M059J (cell line): Measurements from ENCODE around the gene EHBP1L1. TPM values are rescaled to one million over a fixed set of nuclear protein-coding genes. Genes with fewer than 3 reads are reported as not detected.

Experiments
- DNase-seq: peaks from one replicate; pipeline ENCODE4 v3.0.0-alpha.2; 2012; ENCODE audit warnings: low read depth
- total RNA-seq: library from RNA; depleted of rRNA; stranded (reverse); fragments of >200 nt; shearing (Covaris generic); gene quantifications from 2 replicates; pipeline ENCODE4 v1.2.3, GENCODE V29; 2014; rRNA removed

Gene EHBP1L1
- 2.0 and 9.3 TPM in 2 replicates for total RNA-seq

DNA sequence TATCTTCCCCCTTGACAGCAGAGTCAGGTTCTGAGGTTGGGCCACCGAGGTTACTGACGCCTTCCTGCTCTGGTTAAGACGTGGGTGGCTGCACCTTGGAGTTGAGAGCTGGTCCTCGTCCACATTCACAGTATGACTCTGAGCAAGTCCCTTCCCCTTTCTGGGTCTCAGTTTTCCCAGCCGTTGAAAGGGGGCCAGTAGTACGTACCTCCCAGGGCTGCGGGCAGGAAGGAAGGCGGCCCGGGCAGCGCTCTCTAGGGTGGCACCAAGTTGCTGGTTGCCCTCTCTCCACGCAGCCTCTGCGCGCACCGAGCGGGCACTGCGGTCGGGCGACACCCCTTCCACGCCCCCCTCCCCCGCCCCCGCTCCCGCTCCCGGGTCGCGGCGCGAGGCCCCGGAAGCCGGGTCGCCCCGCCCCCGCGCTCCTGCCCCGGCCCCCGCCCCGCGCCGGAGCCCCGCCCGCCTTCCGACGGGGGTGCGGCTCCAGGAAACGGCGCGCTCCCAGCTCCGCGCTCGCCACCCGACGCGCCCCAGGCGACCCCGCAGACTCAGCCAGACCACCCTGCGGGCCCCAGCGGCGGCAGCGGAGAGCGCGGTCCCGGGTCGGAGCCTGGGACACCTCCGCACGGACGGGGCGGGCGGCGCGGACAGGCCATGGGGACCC is at the start of gene EHBP1L1:
Gene EHBP1L1, plus strand, starts transcription at position 486 of the 664 bp plus-strand sequence. CDS start 250 bp downstream, outside the sequence.
- DNase-seq, result no peak

DNA sequence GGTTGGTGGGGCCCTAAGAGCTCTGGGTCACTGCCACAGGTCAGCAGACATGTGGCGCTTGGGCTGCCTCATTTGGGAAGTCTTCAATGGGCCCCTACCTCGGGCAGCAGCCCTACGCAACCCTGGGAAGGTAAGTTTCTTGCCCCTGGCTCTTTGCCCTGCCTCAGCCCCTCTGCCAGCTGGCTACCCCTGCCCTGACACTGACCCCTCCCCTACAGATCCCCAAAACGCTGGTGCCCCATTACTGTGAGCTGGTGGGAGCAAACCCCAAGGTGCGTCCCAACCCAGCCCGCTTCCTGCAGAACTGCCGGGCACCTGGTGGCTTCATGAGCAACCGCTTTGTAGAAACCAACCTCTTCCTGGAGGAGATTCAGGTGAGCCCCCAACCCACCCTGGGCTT is 49.1 kb upstream of the EHBP1L1 start:
- no peak for DNase-seq

DNA sequence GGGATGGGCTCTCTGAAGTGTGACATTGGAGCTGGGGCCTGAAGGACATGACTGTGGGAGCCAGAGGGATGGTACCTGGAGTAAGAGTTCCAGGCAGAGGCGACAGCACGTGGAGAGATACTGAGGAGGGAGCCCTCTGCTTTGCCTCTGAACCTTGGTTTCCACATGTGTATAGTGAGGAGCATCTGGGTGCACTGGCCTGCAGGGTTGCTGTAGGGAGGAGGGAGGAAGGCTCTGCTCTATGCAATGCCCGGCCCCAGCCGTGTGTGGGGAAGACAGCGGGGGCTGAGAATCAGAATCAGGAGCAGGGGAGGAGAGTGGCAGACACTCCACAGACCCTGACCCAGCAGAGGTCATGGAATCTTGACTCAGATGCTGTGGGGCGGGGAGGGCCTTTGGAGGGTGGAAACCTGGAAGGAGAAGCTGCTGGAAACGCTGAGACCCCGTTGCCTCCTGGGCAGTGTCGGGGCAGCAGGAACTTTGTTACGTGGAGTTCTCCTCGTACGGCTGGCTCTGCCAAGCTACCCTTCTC is 47.0 kb upstream of the EHBP1L1 start:
- no peak for DNase-seq

DNA sequence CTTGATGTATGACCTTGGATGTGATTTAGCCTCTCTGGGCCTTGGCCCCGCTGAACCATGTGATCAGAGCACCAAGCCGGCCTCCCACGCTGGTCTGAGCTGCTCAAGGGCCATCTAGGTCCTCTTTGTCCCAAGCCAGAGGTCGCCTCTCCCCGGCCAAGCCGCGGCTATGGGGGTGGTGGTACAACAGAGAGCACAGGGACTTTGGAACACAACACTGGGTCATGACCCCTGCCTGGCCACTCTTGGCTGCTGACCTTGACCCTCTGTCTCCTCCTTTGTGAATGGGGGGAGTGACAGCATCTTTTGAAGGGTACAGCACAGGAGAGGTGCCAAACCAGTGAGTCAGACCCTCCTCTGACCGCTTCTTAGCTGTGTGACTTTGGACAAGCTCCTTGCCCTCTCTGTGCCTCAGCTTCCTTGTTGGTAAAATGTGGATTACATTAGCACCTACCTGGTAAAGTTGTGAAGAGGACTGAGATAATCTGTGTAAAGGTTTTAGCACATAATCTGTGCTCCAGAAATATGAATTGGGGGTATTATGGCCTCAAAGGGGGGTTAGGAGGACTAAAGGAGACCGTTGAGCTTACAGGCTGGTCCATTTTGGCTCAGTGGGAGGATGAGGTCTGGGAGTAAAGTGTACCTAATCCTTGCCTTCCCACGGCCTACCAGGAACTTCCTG is 46.2 kb upstream of the EHBP1L1 start:
- DNase-seq, result no peak

DNA sequence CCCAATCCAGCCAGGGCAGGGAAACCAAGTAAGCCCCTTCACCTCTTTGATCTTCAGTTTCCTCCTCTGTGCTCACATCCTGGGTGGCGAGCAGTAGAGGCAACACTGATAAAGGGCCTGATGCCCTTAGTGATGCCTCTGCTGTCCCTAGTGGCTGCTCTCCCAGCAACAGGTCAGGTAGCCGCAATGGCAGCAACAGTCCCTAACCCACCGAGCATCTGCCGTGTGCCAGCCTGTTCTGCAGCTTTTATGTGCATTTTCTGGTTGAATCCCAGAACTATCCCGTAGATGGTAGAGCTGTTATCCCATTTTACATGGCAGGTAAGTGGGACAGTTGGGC is 45.7 kb upstream of the EHBP1L1 start:
- DNase-seq, result no peak

DNA sequence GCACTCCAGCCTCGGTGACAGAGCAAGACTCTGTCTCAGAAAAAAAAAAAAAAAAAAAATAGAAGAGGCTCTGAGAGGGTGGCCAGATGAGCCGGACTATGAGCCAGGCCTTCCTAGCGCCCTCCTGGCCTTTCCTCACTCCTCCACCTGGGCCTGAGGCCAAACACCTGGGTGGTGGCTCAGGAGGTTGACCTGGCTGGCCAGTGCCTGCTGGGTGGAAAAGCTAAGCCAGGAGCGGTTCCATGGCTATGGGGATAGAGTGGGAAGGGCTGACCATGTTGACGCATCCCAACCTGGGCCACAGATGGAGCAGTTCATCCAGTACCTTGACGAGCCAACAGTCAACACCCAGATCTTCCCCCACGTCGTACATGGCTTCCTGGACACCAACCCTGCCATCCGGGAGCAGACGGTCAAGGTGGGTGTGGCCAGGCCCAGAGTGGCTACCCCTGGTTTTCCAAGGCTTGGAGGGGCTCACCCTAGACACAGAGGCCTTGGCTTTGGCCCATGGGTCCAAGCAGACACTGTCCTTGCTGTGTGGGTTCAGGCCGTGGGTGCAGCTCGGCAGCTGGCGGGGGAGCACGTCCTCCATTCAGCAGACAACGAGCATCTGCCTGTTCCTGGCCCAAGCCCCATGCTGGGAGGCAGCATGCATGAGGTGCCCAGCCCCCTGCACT is 43.3 kb upstream of the EHBP1L1 start:
- no peak for DNase-seq

DNA sequence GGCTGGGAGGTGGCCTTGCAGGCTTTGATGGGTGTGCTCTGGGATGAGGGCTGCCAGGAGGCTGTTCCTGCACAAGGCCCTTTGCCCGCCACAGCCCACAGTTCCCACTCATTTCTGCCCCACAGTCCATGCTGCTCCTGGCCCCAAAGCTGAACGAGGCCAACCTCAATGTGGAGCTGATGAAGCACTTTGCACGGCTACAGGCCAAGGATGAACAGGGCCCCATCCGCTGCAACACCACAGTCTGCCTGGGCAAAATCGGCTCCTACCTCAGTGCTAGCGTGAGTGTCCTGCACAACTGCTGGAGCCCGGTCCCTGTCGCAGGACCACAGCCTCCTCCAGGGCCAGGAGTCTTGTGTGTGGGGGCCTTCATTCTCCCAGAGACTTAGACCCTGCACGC is 40.8 kb upstream of the EHBP1L1 start:
- DNase-seq, result no peak

DNA sequence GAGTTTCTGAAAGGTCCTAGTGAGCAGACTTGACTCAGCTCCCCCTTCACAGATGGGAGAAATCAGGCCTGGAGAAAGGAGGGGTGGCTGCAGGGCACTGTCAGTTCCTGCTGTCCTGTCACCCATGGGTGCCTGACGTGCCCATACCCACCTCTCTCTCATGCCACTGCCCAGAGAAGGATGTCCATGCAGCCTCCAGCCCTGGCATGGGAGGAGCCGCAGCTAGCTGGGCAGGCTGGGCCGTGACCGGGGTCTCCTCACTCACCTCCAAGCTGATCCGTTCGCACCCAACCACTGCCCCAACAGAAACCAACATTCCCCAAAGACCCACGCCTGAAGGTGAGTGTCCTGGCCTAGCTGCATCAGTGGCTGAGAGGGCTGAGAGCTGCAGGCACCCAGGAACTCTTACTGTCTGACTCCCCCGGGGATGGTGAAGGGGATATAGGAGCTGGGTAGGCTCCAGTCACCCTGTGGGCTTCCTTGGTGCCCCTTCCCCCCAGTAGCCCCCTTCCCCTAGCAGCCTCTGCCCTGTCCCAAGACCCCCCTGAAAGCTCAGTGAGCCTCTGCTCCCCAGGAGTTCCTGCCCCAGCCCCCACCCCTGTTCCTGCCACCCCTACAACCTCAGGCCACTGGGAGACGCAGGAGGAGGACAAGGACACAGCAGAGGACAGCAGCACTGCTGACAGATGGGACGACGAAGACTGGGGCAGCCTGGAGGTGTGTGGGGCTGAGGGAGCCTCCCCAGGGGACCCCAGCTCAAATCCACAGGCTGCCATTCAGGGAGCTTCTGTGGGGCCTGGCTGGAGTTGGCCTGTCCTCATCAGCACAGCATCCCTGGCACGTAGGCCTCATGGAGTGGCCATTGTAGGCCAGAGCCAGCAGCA is 39.2 kb upstream of the EHBP1L1 start:
- no peak for DNase-seq

DNA sequence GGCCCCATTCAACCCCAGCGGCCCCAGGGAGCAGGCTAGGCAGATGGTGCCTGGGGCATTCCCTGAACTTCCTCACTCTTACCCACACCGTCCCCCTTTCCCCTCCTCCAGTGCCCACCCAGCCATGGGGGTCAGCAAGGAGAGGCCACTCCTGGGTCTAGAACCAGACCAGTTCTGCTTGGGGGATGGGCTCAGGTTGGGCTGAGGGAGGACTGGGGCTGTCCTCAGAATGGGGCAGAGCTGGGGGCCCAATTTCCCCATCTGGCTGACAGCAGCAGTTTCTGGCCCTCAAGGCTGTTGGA is 38.6 kb upstream of the EHBP1L1 start:
- DNase-seq, result no peak

DNA sequence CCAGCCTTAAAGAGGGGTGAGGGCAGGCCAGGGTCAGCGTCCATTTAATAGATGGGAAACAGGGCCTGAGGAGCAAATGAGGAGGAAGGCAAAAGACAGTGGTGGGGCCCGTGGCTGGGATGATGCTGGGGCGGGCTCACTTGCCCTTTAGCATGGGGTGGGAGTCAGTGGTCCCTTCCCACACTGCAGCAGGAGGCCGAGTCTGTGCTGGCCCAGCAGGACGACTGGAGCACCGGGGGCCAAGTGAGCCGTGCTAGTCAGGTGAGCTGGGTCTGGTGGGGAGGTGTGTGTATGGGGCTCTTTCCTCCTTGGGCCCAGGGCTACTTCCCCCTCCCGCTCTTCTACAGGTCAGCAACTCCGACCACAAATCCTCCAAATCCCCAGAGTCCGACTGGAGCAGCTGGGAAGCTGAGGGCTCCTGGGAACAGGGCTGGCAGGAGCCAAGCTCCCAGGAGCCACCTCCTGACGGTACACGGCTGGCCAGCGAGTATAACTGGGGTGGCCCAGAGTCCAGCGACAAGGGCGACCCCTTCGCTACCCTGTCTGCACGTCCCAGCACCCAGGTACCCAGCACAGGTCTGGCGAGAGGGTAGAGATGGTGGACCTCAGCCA is 38.1 kb upstream of the EHBP1L1 start:
- no peak for DNase-seq

DNA sequence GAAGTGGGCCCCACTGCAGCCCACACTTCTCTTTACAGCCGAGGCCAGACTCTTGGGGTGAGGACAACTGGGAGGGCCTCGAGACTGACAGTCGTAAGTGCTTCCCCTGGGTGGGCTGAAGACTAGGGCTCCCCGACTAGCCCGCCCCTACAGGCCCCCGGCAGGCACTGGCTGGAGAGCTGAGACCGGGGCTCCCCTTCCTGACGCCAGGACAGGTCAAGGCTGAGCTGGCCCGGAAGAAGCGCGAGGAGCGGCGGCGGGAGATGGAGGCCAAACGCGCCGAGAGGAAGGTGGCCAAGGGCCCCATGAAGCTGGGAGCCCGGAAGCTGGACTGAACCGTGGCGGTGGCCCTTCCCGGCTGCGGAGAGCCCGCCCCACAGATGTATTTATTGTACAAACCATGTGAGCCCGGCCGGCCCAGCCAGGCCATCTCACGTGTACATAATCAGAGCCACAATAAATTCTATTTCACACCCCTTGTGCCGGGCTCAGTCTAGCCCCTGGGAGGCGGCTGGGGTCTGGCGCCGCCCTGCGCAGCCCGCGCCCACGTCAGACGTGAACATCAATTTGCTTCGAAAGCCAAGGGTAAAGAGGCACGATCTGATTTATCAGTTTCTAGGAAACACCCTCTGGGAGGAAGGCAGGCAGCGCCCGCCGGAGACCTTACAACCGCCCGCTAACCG is 37.5 kb upstream of the EHBP1L1 start:
- DNase-seq, result no peak

DNA sequence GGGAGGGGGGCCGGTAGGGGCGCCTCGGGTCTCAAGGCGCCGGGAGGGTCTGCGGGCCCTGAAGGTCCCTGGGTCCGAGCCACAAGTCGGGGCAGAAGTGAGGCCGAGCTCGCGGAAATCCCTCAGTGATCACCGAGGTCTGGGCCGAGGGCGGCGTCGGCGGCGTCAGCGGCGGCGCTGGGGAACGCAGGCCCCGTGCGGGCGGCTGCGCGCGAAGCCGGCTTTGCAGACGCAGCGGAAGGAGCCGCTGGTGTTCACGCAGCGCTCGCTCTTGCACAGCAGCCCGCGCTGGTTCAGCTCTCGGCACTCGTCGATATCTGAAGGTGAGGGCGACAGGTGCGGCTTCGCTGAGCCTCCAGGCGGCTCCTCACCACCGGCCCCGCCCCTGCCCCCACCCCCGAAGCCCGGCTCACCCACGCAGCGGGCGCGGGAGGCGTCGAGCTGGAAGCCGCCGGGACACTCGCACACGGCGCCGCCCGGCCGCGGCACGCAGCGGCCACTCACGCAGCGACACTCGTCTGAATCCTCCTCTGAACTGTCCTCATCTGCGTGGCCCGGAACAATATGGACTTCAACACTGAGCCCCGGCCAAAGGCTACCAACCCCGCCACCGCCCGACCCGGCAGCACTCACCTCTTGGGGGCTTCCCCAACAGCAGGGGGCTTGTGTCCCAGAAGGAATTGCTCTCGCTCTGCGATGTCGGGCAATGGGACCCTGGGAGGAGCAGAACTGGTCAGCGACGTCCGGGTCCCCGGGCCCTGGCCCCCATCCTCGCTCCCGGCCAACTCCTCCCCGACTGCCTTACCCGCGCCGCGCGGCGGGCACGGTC is 36.7 kb upstream of the EHBP1L1 start:
- DNase-seq, result no peak

DNA sequence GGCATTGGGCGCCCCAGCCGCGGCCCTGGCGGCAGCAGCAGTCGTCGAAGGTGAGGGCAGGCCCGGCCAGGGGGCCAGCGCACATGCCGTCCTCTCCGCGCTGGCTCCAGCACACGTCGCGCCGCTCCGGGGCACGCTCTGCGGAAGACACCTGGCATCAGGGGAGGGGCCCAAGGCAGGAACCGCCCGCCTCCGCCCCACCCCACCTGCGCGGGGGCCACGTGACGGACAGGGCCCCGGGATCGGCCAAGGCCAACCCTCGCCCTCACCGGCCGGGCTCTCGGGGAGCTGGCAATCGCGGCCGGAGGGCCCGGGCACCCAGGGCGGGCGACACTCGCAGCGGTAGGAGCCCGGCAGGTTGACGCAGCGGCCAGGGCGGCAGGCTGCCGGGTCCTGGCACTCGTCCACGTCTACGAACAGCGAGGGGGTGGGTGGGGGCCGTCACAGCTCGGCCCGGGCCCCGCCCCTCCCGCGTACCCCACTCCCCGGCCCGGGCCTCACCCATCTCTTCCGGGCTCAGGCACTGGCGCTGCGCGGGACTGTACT is 36.0 kb upstream of the EHBP1L1 start:
- DNase-seq, result no peak

DNA sequence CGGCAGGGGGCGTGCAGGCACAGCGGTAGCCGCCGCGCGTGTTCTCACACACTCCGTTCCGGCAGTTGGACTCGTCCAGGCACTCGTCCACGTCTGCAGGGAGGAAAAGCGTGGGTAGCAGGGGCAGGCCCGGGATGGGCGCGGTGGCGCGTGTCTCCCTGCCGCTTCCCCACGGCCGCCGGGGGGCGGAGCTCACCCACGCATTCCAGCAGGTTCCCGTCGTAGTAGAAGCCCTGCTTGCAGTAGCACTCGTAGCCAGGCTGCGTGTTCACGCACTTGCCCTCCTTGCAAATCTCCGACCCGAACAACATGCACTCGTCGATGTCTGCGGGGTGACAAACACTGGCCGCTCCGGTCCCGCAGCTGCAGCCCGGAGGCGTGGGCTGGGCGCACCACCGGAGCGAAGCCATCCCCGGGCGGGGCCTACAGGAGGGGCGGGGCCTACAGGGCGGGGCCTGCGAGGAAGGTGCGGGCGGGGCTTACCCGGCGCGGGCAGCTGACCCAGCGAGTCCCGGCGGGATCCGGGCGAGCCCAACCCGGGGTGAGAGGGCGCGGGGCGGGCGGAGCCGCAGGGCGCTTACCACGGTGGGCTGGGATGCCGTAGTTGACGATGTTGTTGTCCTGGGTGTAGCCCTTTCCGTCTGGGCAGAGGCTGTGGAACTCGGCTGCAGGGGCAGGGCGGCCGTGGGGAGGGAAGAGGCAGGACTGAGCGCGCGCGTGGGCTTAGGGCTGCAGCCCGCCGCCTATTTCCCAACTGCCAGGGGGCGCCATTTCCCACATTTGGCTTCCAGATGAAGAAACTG is 35.4 kb upstream of the EHBP1L1 start:
- no peak for DNase-seq

DNA sequence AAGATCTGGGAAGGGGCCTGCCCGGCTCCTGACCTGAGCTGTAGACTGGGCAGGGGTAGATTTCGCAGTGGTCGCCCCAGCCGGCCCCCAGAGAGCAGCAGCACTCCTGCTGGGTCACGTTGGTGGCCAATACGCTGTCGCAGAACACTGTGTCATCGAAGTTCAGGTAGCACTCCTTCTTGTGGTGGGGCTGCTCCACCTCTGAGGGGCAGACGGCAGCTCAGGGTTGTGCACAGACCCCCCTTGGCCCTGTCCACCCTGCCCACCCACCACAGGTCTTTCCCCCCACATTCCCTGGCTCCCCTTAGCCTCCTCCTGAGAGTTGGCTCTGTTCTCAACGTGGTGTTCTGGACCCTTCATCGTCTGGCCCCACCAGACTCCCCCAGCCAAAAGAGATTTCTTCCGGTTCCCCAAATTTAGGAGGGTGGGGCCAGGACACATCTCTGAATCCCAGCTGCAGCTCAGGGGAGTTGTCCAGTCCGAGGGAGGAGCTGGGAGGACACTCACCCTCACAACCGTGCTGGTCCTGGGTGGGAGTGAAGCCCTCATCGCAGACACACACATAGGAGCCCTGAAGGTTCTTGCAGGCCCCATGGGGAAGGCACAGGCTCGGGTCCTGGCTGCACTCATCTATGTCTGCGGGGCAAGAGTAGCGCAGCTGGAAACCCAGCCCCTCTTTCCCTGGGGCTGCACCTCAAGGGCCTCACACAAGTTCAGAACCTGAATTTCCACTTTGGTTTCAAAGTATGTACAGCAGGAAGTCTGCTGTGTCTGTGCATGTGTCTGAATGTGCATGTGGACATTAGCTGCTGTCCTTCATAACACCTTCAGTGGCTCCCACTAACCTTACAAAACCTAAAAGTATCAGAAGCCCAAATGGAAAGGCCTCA is 34.5 kb upstream of the EHBP1L1 start:
- DNase-seq, result no peak

DNA sequence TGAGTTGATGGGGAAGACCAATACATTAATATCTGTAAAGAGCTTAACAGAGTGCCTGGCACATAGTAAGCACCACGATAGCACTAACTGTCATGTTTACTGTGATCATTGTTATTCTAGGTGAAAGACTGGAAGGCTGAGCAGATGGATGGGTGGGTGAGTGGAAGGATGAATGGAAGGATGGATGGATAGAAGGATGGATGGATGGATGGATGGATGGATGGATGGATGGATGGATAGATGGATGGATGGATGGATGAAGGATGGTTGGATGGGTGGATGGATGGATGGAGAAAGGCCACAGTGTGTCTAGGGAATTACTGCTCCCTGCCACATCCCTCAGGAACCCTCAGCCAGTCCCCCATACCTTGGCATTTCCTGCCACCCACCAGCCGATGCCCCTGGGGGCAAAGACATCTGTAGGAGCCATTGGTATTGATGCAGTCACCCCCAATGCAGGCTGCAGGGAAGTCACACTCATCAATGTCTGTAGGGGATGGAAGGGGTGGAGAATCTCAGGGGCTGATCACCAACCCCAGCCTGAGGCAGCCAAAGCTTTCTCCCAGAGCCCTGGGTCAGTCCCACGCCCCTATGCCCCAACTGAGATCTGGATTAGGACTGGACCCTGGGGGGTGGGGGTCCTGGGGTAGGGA is 33.0 kb upstream of the EHBP1L1 start:
- DNase-seq, result no peak

DNA sequence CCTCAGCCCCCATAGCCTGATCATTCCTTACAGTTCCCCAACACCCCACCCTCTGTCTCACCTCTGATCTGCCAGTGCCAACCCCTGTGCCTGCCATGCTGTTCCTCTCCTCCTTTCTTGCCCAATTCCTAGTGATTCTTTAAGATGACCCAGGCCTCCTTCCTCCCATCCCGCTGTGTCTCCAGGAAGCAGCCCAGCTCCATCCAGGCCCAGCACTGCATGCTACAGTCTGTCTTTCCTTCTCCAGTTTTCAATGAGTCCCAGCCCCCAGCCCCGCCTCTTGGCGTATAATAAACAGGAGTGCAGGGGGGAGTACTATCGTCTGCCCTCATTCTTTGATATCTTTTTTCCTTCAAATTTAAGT is 30.0 kb upstream of the EHBP1L1 start:
- DNase-seq, result no peak
